SIG-M5 (cell line): ENCODE measurements around the gene EFHD2.
A peak's percentile ranks its signal among the peaks of the same experiment; 100 is the strongest.
"Not testable (repeated sequence)": the region's sequence is repeated elsewhere in the genome, so short reads cannot be mapped to it uniquely, and the experiment has no call there.

Source experiments
- DNase-seq: peaks from one replicate; lab custom pipeline; 2025; lab: John Stamatoyannopoulos, UW

EFHD2 gene

GRCh38 chr1:15388201-15388880, 21.3 kb upstream of the EFHD2 start:
- no peak for DNase-seq

GRCh38 chr1:15389828-15390227, 19.9 kb upstream of the EFHD2 start:
- DNase-seq = not testable (repeated sequence)

GRCh38 chr1:15390667-15391066, 19.0 kb upstream of the EFHD2 start:
- no peak for DNase-seq

- no peak for DNase-seq
These were observed 18.3 kb upstream of the EFHD2 start for GRCh38 chr1:15391366-15391765.

GRCh38 chr1:15393475-15394257, 16.0 kb upstream of the EFHD2 start:
- DNase-seq = no peak

GRCh38 chr1:15394258-15394690, 15.4 kb upstream of the EFHD2 start:
- no peak for DNase-seq

GRCh38 chr1:15397236-15397635, 12.5 kb upstream of the EFHD2 start:
- DNase-seq = no peak

GRCh38 chr1:15399710-15400109, 10.0 kb upstream of the EFHD2 start:
- no peak for DNase-seq

GRCh38 chr1:15400627-15401026, 9.1 kb upstream of the EFHD2 start:
- no peak for DNase-seq

GRCh38 chr1:15401391-15402055, 8.2 kb upstream of the EFHD2 start:
- DNase-seq = no peak

- DNase-seq = no peak
These were observed 6.8 kb upstream of the EFHD2 start for GRCh38 chr1:15402809-15403450.

- DNase-seq = no peak
These were observed 5.6 kb upstream of the EFHD2 start for GRCh38 chr1:15403962-15404580.

- DNase-seq = no peak
These were observed 4.4 kb upstream of the EFHD2 start for GRCh38 chr1:15405106-15405850.

GRCh38 chr1:15406614-15407559, 2.8 kb upstream of the EFHD2 start:
- DNase-seq = no peak

GRCh38 chr1:15407580-15407979, 2.1 kb upstream of the EFHD2 start:
- no peak for DNase-seq

- DNase-seq = no peak
These were observed 749 bp upstream of the EFHD2 start for GRCh38 chr1:15408890-15409387.

GRCh38 chr1:15410223-15410883, 665 bp downstream of the EFHD2 start:
- no peak for DNase-seq

GRCh38 chr1:15410884-15411245, 1.2 kb downstream of the EFHD2 start:
- DNase-seq = no peak

- DNase-seq = peak; percentile 38
These were observed 2.0 kb downstream of the EFHD2 start for GRCh38 chr1:15411593-15412137.
